ENCODE results near the gene RRP12. TPM values are rescaled to one million over a fixed set of nuclear protein-coding genes. Genes with fewer than 3 reads are reported as not detected.
"Not testable (repeated sequence)": the region's sequence is repeated elsewhere in the genome, so short reads cannot be mapped to it uniquely, and the experiment has no call there.

RRP12 gene
- total RNA-seq, 6 experiments from 2014 or later, result 6.7 to 23.2 (median 10.2) TPM

DNA sequence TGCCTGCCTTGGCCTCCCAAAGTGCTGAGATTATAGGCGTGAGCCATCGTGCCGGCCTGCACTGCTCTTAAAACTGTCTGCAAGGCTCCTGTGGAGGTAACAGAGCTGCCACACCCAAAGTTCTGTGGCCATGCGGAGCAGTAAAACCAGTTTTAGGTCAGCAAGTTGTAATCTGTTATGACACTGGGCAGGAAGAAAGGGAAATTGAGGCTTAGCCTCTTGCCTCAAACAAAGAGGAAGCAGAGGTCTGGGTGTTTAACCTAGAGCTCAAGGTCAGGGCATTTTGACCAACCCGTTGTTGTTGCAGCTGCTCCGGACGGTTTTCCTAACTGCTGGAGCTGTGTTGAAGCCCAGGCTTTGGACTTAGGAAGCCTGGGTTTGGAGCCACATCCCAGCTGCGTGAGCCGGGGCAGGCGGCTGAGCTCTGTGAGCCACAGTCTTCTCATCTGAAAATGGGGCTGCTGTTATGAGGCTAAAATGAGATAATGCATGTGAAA lies 7.4 kb upstream of the RRP12 start:
- peaks cover 0 to 10% (median 0%) of the 10 kb centered on the region in 4 donors for H3K4me1 ChIP-seq
- no peak overlapping the region for H3K4me3 ChIP-seq
- no peaks in the 10 kb centered on the region for H3K9me3 ChIP-seq
- DNase-seq (no peak), ATAC-seq (peak in 3 of 4 donors; percentile 5 to 25 (median 7))
- intact Hi-C loops (cut with DNase I), result no loop called here
- TF ChIP-seq, protein P1, sequence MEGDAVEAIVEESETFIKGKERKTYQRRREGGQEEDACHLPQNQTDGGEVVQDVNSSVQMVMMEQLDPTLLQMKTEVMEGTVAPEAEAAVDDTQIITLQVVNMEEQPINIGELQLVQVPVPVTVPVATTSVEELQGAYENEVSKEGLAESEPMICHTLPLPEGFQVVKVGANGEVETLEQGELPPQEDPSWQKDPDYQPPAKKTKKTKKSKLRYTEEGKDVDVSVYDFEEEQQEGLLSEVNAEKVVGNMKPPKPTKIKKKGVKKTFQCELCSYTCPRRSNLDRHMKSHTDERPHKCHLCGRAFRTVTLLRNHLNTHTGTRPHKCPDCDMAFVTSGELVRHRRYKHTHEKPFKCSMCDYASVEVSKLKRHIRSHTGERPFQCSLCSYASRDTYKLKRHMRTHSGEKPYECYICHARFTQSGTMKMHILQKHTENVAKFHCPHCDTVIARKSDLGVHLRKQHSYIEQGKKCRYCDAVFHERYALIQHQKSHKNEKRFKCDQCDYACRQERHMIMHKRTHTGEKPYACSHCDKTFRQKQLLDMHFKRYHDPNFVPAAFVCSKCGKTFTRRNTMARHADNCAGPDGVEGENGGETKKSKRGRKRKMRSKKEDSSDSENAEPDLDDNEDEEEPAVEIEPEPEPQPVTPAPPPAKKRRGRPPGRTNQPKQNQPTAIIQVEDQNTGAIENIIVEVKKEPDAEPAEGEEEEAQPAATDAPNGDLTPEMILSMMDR (IDR thresholded peaks at IDR 0.05), result no peak
- no peak for TF ChIP-seq POLR2A (IDR thresholded peaks at IDR 0.05)
- WGBS (ENCODE audit: insufficient coverage, low coverage, low lambda C conversion rate, missing lambda C conversion rate), result 49% methylated on average over 5 of the region's 10 CpGs
- H3K27ac ChIP-seq, result peak overlapping the region in 1 of 3 donors; percentile 31
- H3K36me3 ChIP-seq, result no peaks in the 10 kb centered on the region
- no peaks in the 10 kb centered on the region for H3K27me3 ChIP-seq

DNA sequence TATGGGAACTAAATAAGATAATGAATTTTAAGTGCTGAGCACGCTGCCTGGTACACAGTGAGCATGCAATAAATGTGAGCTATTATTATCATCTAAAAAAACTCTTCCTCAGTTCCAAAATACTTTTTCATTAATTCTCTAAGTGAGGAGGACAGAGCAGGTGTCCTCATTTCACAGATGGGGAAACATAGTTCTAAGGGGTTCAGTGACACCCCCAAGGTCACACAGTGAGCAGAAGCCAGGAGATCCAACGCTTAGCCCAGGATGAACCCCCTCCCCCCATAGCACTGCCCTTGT lies 6.8 kb upstream of the RRP12 start:
- intact Hi-C loops (cut with DNase I), result no loop called here
- Histone ChIP-seq H3K27me3 (no peaks in the 10 kb centered on the region), H3K9me3 (no peaks in the 10 kb centered on the region), H3K36me3 (no peaks in the 10 kb centered on the region), H3K27ac (peak overlapping the region in 1 of 3 donors; percentile 31), H3K4me3 (no peak overlapping the region), H3K4me1 (peaks cover 0 to 10% (median 0%) of the 10 kb centered on the region in 4 donors)
- ATAC-seq, result no peak
- no peak for DNase-seq
- TF ChIP-seq, protein P1 (IDR thresholded peaks at IDR 0.05), result no peak
- TF ChIP-seq POLR2A (IDR thresholded peaks at IDR 0.05), result no peak
- 70% methylated on average over 2 of the region's 2 CpGs for WGBS (ENCODE audit: insufficient coverage, low coverage, low lambda C conversion rate, missing lambda C conversion rate)

DNA sequence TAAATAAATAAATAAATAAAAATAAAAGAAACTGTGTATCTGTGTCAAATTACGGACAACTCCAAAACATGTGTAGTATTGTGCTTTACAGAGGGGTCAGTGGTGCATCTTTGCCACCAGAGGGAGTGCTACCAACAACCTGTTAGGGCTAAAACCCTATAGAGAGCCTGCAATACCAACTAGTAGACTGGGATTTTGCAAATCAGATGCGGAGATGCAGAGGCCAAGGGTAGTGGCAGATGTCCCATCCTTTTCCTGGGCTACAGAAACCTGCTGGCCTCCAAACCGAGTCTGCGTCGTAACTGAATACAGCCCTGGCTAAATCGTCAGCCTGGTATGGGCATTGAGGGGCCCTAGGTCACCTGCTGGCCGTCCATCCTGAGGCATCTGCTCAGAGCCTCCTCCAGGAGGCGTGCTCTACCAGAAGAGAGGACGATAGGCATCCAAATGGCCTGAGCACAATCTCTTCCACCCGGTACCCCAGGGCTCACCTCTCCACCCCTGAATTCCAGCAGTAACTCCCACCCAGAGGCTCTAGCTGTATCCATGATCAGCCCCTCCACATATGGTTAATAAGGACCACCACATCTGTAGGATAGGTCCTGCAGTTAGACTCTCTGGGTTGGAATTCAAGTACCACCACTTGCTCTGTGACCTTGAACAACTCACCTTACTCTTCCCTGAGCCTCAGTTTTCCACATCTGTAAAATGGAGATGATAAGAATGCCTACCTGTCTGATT lies 6.2 kb upstream of the RRP12 start:
- 4% methylated on average over 2 of the region's 10 CpGs for whole genome bisulfite sequencing (ENCODE audit: insufficient coverage, low coverage, low lambda C conversion rate, missing lambda C conversion rate)
- Histone ChIP-seq H3K9me3 (no peaks in the 10 kb centered on the region), H3K36me3 (no peaks in the 10 kb centered on the region), H3K4me1 (peaks cover 0 to 10% (median 0%) of the 10 kb centered on the region in 4 donors), H3K27ac (peak overlapping the region in 2 of 3 donors; percentile 2 to 31), H3K4me3 (no peak overlapping the region), H3K27me3 (no peaks in the 10 kb centered on the region)
- DNase-seq (peak in 2 of 3 donors; percentile 55 to 62), ATAC-seq (peak; percentile 92 to 95 (median 94))
- intact Hi-C loops (cut with DNase I), result no loop called here
- TF ChIP-seq, protein P1 (IDR thresholded peaks at IDR 0.05), result peak; percentile 78 to 91 (median 80)
- no peak for TF ChIP-seq POLR2A (IDR thresholded peaks at IDR 0.05)

DNA sequence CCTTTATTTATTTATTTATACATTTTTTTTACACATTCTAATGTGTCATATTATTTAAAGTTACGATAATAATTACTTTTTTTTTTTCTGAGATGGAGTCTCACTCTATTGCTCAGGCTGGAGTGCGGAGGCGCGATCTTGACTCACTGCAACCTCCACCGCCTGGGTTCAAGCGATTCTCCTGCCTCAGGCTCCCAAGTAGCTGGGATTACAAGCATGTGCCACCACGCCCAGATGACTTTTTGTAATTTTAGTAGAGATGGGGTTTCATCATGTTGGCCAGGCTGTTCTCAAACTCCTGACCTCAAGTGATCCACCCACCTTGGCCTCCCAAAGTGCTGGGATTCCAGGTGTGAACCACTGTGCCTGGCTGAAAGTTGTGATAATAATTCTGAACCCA lies 5.3 kb upstream of the RRP12 start:
- H3K4me3 ChIP-seq; intact Hi-C loops (cut with DNase I); H3K9me3 ChIP-seq; ATAC-seq; DNase-seq; H3K36me3 ChIP-seq; H3K27me3 ChIP-seq: not testable (repeated sequence)
- peak overlapping the region in 1 of 3 donors; percentile 27 for H3K27ac ChIP-seq
- H3K4me1 ChIP-seq, result peaks cover 0 to 11% (median 0%) of the 10 kb centered on the region in 4 donors
- WGBS (ENCODE audit: insufficient coverage, low coverage, low lambda C conversion rate, missing lambda C conversion rate), result 91% methylated on average over 6 of the region's 7 CpGs

DNA sequence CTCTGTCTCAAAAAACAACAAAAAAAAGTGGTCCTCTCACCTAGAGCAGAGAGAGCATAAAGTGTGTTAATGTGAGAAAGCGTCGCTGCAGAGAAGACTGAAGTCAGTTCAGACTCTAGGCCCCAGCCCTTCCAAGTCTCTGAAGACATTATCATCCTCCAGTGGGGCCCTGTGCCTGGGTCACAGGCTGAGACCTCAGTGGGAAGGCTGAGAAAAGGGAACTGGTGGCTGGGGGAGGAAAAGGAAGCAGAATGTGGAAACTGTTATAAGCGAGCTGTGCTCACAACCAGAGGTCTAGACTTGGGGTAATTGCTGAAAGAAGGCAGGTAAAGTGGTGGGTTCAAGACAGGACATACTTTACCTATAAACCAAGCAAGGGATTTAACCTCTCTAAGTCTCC lies 4.9 kb upstream of the RRP12 start:
- DNase-seq (no peak), ATAC-seq (peak in 2 of 4 donors; percentile 6 to 21)
- intact Hi-C loops (cut with DNase I), result no loop called here
- no peaks in the 10 kb centered on the region for H3K36me3 ChIP-seq
- peak overlapping the region in 1 of 3 donors; percentile 27 for H3K27ac ChIP-seq
- no peak overlapping the region for H3K4me3 ChIP-seq
- H3K27me3 ChIP-seq, result no peaks in the 10 kb centered on the region
- whole genome bisulfite sequencing (ENCODE audit: insufficient coverage, low coverage, low lambda C conversion rate, missing lambda C conversion rate), result 49% methylated on average over 3 of the region's 3 CpGs
- H3K9me3 ChIP-seq, result no peaks in the 10 kb centered on the region
- peaks cover 0 to 14% (median 0%) of the 10 kb centered on the region in 4 donors for H3K4me1 ChIP-seq
- no peak for TF ChIP-seq POLR2A (IDR thresholded peaks at IDR 0.05)
- TF ChIP-seq, protein P1 (IDR thresholded peaks at IDR 0.05), result no peak
